GM18519 (cell line): Measurements from ENCODE around the gene LRP1.
"Not testable (repeated sequence)": the region's sequence is repeated elsewhere in the genome, so short reads cannot be mapped to it uniquely, and the experiment has no call there.

Experiments used
- ATAC-seq: cut with Tn5 transposase; IDR thresholded peaks from one replicate; pipeline ENCODE4 v1.9.1; 2021; ENCODE audit warnings: mild to moderate bottlenecking, moderate library complexity; ENCODE audit not compliant: unreplicated experiment, low FRiP score

LRP1 gene

GRCh38 chr12:57110104-57111030 lies 17.9 kb upstream of the LRP1 start:
- ATAC-seq: no peak

GRCh38 chr12:57111031-57111734 lies 17.1 kb upstream of the LRP1 start, which contains the start of gene STAT6:
Gene STAT6, minus strand, starts transcription at chr12:57111362. Its CDS starts 3,084 bp downstream, at chr12:57108278.
- ATAC-seq: no peak

- ATAC-seq: no peak
Observed at GRCh38 chr12:57112492-57113294, 15.6 kb upstream of the LRP1 start.

GRCh38 chr12:57116580-57117281 lies 11.6 kb upstream of the LRP1 start:
- ATAC-seq: no peak

DNA sequence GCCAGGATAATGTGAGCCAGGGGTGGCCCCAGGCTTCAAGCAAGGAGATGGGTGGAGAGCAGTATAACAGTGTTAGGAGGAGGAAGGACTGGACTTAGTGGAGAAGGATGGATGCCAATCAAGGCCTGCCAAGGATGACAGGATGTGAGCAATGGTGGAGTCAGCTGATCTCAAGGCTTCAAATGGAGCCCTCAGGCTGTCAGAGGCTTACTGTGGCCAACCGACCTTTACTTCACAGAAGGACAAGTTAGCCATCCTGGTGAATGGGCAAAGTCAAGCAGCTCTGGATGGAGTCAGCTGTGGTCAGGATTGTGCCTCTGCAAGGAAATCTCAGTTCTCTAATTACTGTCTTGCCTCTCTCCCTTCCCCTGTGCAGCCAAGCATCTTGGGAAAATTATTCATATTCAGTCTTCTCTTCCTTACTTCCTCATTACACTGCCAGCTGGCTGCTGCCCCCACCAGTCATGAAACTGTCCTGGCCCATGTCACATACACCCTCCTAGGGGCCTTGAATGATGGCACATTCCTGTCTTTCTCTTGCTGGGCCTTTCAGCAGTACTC lies 9.5 kb upstream of the LRP1 start:
- no peak for ATAC-seq

- no peak for ATAC-seq
Observed at GRCh38 chr12:57119294-57120085, 8.8 kb upstream of the LRP1 start.

DNA sequence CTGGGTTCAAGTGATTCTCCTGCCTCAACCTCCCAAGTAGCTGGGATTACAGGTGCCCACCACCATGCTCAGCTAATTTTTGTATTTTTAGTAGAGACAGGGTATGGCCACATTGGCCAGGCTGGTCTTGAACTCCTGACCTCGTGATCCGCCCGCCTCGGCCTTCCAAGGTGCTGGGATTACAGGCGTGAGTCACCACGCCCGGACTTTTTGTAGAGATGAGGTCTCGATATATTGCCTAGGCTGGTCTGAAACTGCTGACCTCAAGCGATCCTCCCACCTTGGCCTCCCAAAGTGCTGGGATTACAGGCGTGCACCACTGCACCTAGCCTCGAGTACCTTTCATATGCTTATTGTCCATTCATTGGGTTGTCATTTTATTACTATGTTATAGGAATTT lies 7.6 kb upstream of the LRP1 start:
- ATAC-seq: not testable (repeated sequence)

GRCh38 chr12:57123813-57124212 lies 4.5 kb upstream of the LRP1 start:
- no peak for ATAC-seq

DNA sequence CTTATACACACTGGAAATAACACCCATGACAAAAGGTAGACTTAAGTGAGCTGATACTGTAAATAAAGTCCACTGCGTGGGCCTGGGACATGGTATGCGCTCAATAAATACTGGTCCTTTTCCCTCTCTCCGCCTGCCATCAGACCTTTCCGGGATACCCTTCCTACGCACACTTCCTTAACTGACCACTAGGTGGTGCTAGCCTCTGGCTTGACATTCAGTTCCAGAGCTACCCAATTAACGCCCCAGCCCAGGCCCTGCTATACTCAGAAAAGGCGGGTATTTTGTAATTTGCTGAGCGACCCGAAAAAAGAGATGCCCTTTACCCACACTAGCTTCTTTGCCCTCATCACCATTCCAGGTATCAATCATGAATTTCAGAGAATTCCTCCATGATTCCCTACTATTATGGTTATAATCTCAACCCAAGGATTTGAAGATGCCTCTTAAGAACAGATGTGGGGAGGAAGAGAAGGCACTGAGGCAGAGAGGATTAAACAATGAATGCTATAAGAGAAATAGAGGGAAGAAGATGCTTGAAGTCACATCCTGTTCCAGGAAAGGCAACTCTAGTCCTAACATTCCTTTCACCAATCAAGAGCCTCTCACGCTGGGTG lies 3.9 kb upstream of the LRP1 start:
- no peak for ATAC-seq

DNA sequence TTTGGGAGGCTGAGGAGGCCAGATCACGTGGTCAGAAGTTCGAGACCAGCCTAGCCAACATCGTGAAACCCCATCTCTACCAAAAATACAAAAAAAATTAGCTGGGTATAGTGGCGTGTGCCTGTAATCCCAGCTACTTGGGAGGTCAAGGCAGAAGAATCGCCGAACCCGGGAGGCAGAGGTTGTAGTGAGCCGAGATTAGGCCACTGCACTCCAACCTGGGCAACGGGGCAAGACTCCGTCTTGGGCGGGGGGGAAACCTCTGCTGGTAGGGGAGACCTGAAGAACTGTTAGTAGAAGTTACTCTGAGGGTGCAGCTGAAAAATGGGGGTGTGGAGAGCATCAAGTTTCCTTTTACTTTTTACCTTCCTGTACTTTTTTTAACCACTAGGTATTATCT lies 2.2 kb upstream of the LRP1 start:
- ATAC-seq: no peak

GRCh38 chr12:57126561-57126960 lies 1.7 kb upstream of the LRP1 start:
- no peak for ATAC-seq

DNA sequence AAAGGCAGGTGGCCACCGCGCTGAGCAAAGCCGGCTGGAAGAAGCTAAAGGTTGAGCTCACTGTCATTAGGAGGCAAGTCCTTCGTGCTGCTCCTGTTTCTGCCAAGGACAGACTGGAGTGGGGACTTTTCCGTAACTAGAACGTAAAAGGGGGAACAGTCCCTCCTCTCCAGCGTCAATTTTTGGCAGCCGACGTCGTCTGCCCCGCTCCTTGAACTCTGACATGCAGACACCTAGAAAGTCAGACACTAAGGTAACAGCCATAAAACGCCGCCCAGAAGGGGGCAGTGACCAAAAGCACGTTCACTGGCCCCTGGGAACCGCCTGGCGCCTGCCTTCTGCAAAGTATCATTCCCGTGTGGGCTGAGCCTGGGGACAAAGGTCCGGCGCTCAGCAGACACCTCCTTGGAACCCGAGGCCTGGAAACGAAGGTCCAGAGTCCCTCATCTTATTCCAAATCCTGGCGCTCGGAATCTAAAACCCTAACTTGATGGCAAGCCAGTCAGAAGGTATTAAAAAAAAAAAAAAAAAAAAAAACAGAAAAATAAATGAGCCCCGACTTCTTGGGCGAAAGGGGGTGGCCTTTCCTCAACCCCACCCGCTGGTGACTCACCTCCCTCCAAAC lies 1.1 kb upstream of the LRP1 start:
- ATAC-seq: no peak

DNA sequence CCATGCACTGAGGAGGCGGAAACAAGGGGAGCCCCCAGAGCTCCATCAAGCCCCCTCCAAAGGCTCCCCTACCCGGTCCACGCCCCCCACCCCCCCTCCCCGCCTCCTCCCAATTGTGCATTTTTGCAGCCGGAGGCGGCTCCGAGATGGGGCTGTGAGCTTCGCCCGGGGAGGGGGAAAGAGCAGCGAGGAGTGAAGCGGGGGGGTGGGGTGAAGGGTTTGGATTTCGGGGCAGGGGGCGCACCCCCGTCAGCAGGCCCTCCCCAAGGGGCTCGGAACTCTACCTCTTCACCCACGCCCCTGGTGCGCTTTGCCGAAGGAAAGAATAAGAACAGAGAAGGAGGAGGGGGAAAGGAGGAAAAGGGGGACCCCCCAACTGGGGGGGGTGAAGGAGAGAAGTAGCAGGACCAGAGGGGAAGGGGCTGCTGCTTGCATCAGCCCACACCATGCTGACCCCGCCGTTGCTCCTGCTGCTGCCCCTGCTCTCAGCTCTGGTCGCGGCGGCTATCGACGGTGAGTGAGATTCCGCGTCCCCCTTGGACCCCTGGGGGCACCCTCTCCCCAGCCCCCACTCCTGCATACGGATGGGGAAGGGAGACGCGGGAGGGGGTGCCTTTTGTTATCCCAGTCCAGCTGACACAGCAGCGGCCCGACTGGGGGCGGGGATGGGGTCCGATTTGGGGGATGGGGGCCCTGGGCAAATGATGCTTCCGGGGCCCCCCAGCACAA lies 400 bp downstream of the LRP1 start:
- no peak for ATAC-seq

GRCh38 chr12:57129321-57129842 lies 1.1 kb downstream of the LRP1 start:
- no peak for ATAC-seq

- no peak for ATAC-seq
Observed at GRCh38 chr12:57129889-57130288, 1.6 kb downstream of the LRP1 start.

- ATAC-seq: no peak
Observed at GRCh38 chr12:57130941-57131340, 2.7 kb downstream of the LRP1 start.
